Prostate gland (tissue), 2 donors: ENCODE results near the gene AGTRAP. TPM values are rescaled to one million over a fixed set of nuclear protein-coding genes. Genes with fewer than 3 reads are reported as not detected.

Source experiments
- DNase-seq: peaks from one replicate; pipeline ENCODE4 v3.0.0-alpha.2; 2019; ENCODE audit warnings: low spot score
- H3K27ac ChIP-seq, 2 donors: fragments of 200-600 bp; sonication (generic); 2 replicates each; pipeline ENCODE4 v1.5.1; 2017 to 2019
- H3K27me3 ChIP-seq: fragments of 200-600 bp; sonication (generic); replicated peaks from 2 replicates; pipeline ENCODE4 v1.5.1; 2019; ENCODE audit not compliant: insufficient read depth
- H3K36me3 ChIP-seq, 2 donors: fragments of 200-600 bp; sonication (generic); 1 replicate in 1 of 2; 2 replicates in 1 of 2; pipeline versions ENCODE4 v1.5.1 to v1.8.1; 2017 to 2019
- H3K4me1 ChIP-seq: fragments of 200-600 bp; sonication (generic); replicated peaks from 2 replicates; pipeline ENCODE4 v1.5.1; 2019
- H3K4me3 ChIP-seq, 2 donors: fragments of 200-600 bp; sonication (generic); 2 replicates each; pipeline ENCODE4 v1.5.1; 2017 to 2019
- H3K9me3 ChIP-seq: fragments of 200-600 bp; sonication (generic); 2 replicates; pipeline ENCODE4 v1.5.1; 2017
- CTCF ChIP-seq, 4 experiments: fragments of 200-600 bp in 2 of 4; fragments of 450-650 bp in 2 of 4; sonication (generic) in 2 of 4; IDR thresholded peaks; 1 replicate in 3 of 4; 2 replicates in 1 of 4; pipeline ENCODE4 v1.5.1; 2016 to 2019; ENCODE audit warnings: antibody characterized with exemption in 4 of 4, mild to moderate bottlenecking in 2 of 4, moderate library complexity in 2 of 4
- POLR2A ChIP-seq: fragments of 450-650 bp; IDR thresholded peaks from one replicate; pipeline ENCODE4 v1.6.1; 2016; ENCODE audit warnings: antibody characterized with exemption, mild to moderate bottlenecking
- POLR2AphosphoS5 ChIP-seq: sonication (generic); formaldehyde crosslinking; IDR thresholded peaks from one replicate; pipeline ENCODE4 v1.6.1; 2017; ENCODE audit warnings: antibody characterized with exemption
- WGBS: methylation state at CpG from one replicate; pipeline ENCODE4 v1.1.5; 2018; 5-methylcytosine and 5-hydroxymethylcytosine counted together
- intact Hi-C: fragments of 100-400 bp; cut with DNase I; formaldehyde crosslinking; loops from one replicate; pipeline ENCODE4 v1.14.2; 2022
- total RNA-seq, 2 donors: library from RNA; depleted of rRNA; stranded (reverse); fragments of >200 nt; gene quantifications; one replicate each; pipeline ENCODE4 v1.1.0, GENCODE V29; 2016

AGTRAP gene
- total RNA-seq, 2 donors from 2014 or later, result 114 to 123 TPM

GRCh38 chr1:11783556-11783955, 47.6 kb downstream of the AGTRAP start:
- intact Hi-C loops, result no loop called here
- H3K27ac ChIP-seq, result no peak overlapping the region
- WGBS, result 92% methylated on average over 6 of the region's 6 CpGs
- no peaks in the 10 kb centered on the region for H3K27me3 ChIP-seq
- H3K36me3 ChIP-seq, result no peaks in the 10 kb centered on the region
- H3K4me1 ChIP-seq, result peaks cover 8% of the 10 kb centered on the region
- no peak overlapping the region for H3K4me3 ChIP-seq
- TF ChIP-seq POLR2A, result no peak
- no peak for TF ChIP-seq POLR2AphosphoS5
- TF ChIP-seq CTCF (IDR thresholded peaks at IDR 0.05), result no peak
- no peaks in the 10 kb centered on the region for H3K9me3 ChIP-seq
- no peak for DNase-seq

GRCh38 chr1:11784256-11784992, 48.5 kb downstream of the AGTRAP start:
- H3K9me3 ChIP-seq, result no peaks in the 10 kb centered on the region
- no peak overlapping the region for H3K4me3 ChIP-seq
- no peaks in the 10 kb centered on the region for H3K27me3 ChIP-seq
- H3K27ac ChIP-seq, result peak overlapping the region; percentile 37 to 54
- H3K36me3 ChIP-seq, result no peaks in the 10 kb centered on the region
- peaks cover 8% of the 10 kb centered on the region for H3K4me1 ChIP-seq
- WGBS, result 72% methylated on average over 21 of the region's 21 CpGs
- TF ChIP-seq POLR2AphosphoS5 (no peak), CTCF (IDR thresholded peaks at IDR 0.05) (no peak), POLR2A (no peak)
- DNase-seq, result no peak
- intact Hi-C loops, result no loop called here

- intact Hi-C loops, result loop anchor here (5.0 kb wide), 1 partner anchor 48 kb away; the partner anchor contains the start of gene AGTRAP
- peak; percentile 19 for TF ChIP-seq POLR2AphosphoS5
- peak; percentile 62 to 90 (median 74) for TF ChIP-seq CTCF (IDR thresholded peaks at IDR 0.05)
- peak; percentile 29 for TF ChIP-seq POLR2A
- no peaks in the 10 kb centered on the region for H3K9me3 ChIP-seq
- peaks cover 8% of the 10 kb centered on the region for H3K4me1 ChIP-seq
- H3K4me3 ChIP-seq, result no peak overlapping the region
- WGBS, result 28% methylated on average over 9 of the region's 30 CpGs
- peak; percentile 49 for DNase-seq
- H3K27me3 ChIP-seq, result no peaks in the 10 kb centered on the region
- no peaks in the 10 kb centered on the region for H3K36me3 ChIP-seq
- peak overlapping the region; percentile 37 to 54 for H3K27ac ChIP-seq
These were observed 49.2 kb downstream of the AGTRAP start for GRCh38 chr1:11784993-11785769.

GRCh38 chr1:11786168-11786567, 50.2 kb downstream of the AGTRAP start:
- intact Hi-C loops, result loop anchor here (5.0 kb wide), 1 partner anchor 49 kb away; the partner anchor contains the start of gene AGTRAP

More at GRCh38 chr1:11786168-11786567, 50.2 kb downstream of the AGTRAP start:
- TF ChIP-seq CTCF (IDR thresholded peaks at IDR 0.05) (no peak), POLR2AphosphoS5 (no peak), POLR2A (no peak)
- Histone ChIP-seq H3K4me3 (no peak overlapping the region), H3K27me3 (no peaks in the 10 kb centered on the region), H3K36me3 (no peaks in the 10 kb centered on the region), H3K9me3 (no peaks in the 10 kb centered on the region), H3K4me1 (peaks cover 8% of the 10 kb centered on the region), H3K27ac (no peak overlapping the region)
- 53% methylated on average over 5 of the region's 5 CpGs for WGBS
- DNase-seq, result no peak
